ENCODE results near the gene NFATC2IP. TPM values are rescaled to one million over a fixed set of nuclear protein-coding genes. Genes with fewer than 3 reads are reported as not detected.

The NFATC2IP gene
- total and polyA plus RNA-seq, 2 of the 13 experiments (the other 11 are each of a cell fraction or from before 2014, with no cell fraction given), result 32.1 to 48.5 TPM

DNA sequence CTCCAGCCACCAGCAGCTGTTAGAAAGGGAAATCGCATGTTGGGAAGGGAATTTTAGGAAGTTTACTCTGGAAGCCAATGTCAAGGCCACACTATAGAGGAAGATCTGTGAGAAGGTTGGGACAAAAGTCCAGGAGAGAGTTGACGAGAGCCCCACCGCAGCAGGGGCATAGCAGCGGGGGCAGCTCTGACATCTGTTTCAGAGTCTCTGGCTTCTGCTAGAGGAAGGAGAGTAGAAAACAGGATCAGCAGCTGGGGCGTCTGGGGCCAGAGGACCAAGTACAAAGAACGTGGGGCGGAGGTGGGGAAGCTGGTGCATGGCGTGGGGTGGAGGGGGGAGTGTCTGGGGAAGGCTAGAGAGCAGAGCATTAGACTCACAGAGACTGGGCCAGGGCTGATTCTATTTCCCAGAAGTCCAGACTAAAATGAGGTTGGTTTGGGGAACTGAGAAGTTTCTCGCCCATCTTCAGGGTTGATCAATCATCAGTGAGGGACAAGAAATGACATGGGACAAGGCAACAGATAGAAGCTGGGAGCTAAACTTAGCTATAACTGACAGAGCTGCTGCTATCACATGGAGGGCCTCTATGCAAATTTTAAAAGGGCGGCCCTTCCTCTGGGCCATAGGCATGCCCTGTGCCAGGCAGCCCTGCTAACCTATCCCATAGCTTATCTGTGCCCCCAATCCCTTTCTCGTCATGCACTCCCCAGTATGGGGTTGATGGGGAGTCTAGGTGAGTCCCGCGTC lies 26.9 kb upstream of the NFATC2IP start (continued):
- TF ChIP-seq, protein P1, sequence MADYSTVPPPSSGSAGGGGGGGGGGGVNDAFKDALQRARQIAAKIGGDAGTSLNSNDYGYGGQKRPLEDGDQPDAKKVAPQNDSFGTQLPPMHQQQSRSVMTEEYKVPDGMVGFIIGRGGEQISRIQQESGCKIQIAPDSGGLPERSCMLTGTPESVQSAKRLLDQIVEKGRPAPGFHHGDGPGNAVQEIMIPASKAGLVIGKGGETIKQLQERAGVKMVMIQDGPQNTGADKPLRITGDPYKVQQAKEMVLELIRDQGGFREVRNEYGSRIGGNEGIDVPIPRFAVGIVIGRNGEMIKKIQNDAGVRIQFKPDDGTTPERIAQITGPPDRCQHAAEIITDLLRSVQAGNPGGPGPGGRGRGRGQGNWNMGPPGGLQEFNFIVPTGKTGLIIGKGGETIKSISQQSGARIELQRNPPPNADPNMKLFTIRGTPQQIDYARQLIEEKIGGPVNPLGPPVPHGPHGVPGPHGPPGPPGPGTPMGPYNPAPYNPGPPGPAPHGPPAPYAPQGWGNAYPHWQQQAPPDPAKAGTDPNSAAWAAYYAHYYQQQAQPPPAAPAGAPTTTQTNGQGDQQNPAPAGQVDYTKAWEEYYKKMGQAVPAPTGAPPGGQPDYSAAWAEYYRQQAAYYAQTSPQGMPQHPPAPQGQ (CRISPR knock-in tag; IDR thresholded peaks at IDR 0.05; ENCODE audit: borderline replicate concordance), result no peak
- TF ChIP-seq, protein P2, sequence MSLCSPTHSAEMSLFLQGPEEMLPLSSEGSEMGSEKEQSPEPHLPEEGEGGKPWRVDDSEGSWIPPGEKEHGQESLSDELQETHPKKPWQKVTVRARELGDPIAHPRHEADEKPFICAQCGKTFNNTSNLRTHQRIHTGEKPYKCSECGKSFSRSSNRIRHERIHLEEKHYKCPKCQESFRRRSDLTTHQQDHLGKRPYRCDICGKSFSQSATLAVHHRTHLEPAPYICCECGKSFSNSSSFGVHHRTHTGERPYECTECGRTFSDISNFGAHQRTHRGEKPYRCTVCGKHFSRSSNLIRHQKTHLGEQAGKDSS (CRISPR knock-in tag; IDR thresholded peaks at IDR 0.05; ENCODE audit: borderline replicate concordance, low read depth), result no peak
- TF ChIP-seq FIP1L1 (IDR thresholded peaks at IDR 0.05; ENCODE audit: borderline replicate concordance, insufficient read depth, low read depth, low read length), result no peak
- TF ChIP-seq REXO4 (CRISPR knock-in tag; IDR thresholded peaks at IDR 0.05; ENCODE audit: borderline replicate concordance), result no peak
- no peak for TF ChIP-seq HMG20B (CRISPR knock-in tag; conservative IDR thresholded peaks at IDR 0.05)
- no peak for TF ChIP-seq ZNF780A (CRISPR knock-in tag; IDR thresholded peaks at IDR 0.05)
- TF ChIP-seq HNF4A (CRISPR knock-in tag; IDR thresholded peaks at IDR 0.05), result peak; percentile 89
- TF ChIP-seq, protein P3, sequence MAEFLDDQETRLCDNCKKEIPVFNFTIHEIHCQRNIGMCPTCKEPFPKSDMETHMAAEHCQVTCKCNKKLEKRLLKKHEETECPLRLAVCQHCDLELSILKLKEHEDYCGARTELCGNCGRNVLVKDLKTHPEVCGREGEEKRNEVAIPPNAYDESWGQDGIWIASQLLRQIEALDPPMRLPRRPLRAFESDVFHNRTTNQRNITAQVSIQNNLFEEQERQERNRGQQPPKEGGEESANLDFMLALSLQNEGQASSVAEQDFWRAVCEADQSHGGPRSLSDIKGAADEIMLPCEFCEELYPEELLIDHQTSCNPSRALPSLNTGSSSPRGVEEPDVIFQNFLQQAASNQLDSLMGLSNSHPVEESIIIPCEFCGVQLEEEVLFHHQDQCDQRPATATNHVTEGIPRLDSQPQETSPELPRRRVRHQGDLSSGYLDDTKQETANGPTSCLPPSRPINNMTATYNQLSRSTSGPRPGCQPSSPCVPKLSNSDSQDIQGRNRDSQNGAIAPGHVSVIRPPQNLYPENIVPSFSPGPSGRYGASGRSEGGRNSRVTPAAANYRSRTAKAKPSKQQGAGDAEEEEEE (CRISPR knock-in tag; IDR thresholded peaks at IDR 0.05; ENCODE audit: borderline replicate concordance), result no peak
- TF ChIP-seq ATF7 (IDR thresholded peaks at IDR 0.05), result no peak
- TF ChIP-seq ATF7 (CRISPR knock-in tag; IDR thresholded peaks at IDR 0.05), result no peak
- no peak for TF ChIP-seq AGO2 (optimal IDR thresholded peaks at IDR 0.05; ENCODE audit: low read depth, low read length)
- no peak for TF ChIP-seq MED8 (CRISPR knock-in tag; IDR thresholded peaks at IDR 0.05; ENCODE audit: insufficient replicate concordance)
- no peak for TF ChIP-seq ZNF883 (CRISPR knock-in tag; IDR thresholded peaks at IDR 0.05; ENCODE audit: not compliant biosample characterization)
- peak; percentile 86; the same call in 1 of the 2 replicates for TF ChIP-seq ZNF232 (CRISPR knock-in tag; IDR thresholded peaks at IDR 0.05; ENCODE audit: borderline replicate concordance)
- peak; percentile 64 for TF ChIP-seq SKI (IDR thresholded peaks at IDR 0.05; ENCODE audit: partially characterized antibody)
- TF ChIP-seq ZFP41 (CRISPR knock-in tag; IDR thresholded peaks at IDR 0.05; ENCODE audit: borderline replicate concordance), result no peak
- TF ChIP-seq ZNF121 (CRISPR knock-in tag; IDR thresholded peaks at IDR 0.05), result no peak
- TF ChIP-seq GABPA (IDR thresholded peaks at IDR 0.05; ENCODE audit: low read depth, low read length), result no peak
- TF ChIP-seq GABPA (CRISPR knock-in tag; IDR thresholded peaks at IDR 0.05; ENCODE audit: low read depth), result peak; percentile 51; the same call in 1 of the 2 replicates
- peak; percentile 45 for TF ChIP-seq YY1 (IDR thresholded peaks at IDR 0.05; ENCODE audit: insufficient read depth, insufficient replicate concordance, low read depth, low read length)
- TF ChIP-seq SNRNP70 (IDR thresholded peaks at IDR 0.05; ENCODE audit: low read depth, low read length), result no peak
- TF ChIP-seq, protein P4, sequence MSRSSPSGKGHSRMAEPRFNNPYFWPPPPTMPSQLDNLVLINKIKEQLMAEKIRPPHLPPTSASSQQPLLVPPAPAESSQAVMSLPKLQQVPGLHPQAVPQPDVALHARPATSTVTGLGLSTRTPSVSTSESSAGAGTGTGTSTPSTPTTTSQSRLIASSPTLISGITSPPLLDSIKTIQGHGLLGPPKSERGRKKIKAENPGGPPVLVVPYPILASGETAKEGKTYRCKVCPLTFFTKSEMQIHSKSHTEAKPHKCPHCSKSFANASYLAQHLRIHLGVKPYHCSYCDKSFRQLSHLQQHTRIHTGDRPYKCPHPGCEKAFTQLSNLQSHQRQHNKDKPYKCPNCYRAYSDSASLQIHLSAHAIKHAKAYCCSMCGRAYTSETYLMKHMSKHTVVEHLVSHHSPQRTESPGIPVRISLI (CRISPR knock-in tag; IDR thresholded peaks at IDR 0.05; ENCODE audit: borderline replicate concordance), result peak; percentile 24; the same call in 1 of the 2 replicates
- TF ChIP-seq ZNF3 (CRISPR knock-in tag; IDR thresholded peaks at IDR 0.05), result no peak; the same call in 1 of the 2 replicates
- no peak for TF ChIP-seq MAF1 (CRISPR knock-in tag; IDR thresholded peaks at IDR 0.05; ENCODE audit: borderline replicate concordance)
- peak; percentile 36; the same call in 1 of the 2 replicates for TF ChIP-seq FOXO1 (CRISPR knock-in tag; IDR thresholded peaks at IDR 0.05)

All from HepG2 (cell line).